ENCODE data around the gene SLC30A2.

The SLC30A2 gene

GRCh38 chr1:25993197-25993951 lies 52.5 kb downstream of the SLC30A2 start:
- FAIRE-seq, result no peak

- no peak for FAIRE-seq
These were observed 53.2 kb downstream of the SLC30A2 start for GRCh38 chr1:25992689-25993171.

- FAIRE-seq, result no peak
These were observed 53.8 kb downstream of the SLC30A2 start for GRCh38 chr1:25991937-25992688.

DNA sequence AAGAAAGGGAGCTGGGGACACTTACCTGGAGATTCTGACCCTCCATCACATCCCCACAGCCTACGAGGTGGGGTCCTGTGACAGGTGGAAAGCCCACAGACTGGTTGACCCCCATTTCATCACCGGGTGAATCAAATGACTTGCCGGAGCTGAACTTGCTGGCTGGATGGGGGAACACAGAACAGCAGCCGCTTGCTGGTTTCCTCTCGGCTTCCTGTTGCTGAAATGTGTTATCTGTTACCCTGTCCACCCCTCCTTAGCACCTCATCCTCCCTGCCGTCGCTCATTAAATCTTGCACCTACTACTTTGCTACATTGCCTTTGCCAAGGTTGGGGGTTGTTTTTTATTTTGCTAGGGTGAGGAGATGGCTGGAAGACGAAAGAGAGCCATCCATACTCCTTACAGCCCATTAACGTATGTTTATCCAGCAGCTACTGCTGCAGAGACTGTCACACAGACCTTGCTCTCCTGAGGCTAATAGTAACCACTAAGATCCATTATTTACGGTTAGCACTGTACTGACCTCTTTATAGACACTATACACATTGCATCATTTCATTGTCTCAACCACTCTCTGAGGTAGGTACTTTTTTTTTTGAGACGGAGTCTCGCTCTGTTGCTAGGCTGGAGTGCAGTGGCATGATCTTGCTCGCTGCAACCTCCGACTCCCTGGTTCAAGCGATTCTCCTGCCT lies 55.1 kb downstream of the SLC30A2 start:
- no peak for FAIRE-seq

DNA sequence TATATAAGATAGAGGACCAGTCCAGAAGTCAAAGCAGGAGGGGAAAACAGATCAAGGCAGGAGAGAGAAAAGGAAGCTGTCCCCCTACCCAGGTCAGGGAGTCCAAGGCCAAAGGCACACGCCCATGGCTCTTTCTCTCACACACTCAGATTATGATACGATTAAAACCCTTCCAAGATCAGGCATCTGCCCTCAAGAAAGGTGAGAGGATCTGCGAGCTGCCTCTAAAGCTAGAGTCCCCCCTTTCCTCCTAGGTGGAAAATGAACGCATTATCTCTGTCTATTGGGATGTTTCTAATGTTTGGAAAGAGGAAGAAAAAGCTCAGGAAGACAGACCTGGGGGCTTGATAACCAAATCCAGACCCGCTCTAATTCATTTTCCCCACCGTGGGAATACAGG lies 55.7 kb downstream of the SLC30A2 start:
- no peak for FAIRE-seq

DNA sequence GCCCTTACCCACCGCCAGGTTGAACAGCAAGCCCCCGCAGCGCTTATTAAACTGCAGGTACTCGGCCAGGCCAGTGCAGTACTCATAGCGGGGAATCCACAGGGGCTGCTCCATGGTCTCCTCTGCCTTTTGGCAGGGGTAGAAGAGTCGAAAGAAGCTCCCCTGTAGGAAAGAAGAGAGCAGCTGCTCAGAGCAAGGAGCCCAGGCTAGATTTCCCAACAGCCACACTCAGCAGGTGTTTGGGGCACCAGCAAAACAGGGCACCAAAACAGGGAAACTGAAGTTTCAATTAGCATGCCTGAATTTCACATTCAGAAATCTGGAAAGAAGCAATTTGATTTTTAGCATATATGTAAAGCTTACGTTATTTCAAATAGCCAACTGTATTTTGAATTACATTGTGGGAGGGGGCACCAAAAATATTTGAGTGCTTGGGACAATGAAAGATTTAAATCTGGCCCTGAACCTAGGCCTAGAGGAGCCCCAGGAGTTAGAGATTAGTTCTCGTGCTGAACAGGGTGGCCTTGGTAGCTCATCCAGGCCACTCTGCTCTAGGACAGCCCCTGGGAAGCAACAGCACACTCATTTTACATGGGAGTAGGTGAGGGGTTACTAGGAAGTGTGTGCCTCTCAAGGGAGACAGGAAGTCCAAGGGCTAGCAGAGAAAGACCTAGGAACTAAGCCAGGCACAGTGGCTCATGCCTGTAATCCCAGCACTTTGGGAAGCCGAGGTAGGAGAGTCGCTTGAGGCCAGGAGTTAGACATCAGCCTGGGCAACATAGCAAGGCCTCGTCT lies 56.3 kb downstream of the SLC30A2 start:
- no peak for FAIRE-seq

DNA sequence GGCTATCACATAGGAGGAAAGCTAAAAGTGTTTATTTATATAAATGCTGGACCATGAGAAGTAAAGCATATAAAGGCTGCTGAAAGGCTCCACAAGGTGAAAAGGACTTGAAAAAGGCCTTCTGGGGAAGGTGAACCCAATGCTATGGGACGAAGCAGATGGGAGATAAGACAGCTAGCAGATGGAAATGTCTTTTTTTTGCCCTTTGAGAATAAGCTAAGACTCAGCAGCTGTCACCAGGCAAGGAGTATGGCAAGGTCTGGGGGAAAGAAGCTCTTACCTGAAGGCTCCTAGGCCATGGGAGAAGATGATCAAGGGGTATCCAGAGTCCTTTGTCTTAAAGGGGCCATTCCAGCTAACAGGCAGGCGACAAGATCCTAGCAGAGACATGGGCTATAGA lies 58.0 kb downstream of the SLC30A2 start:
- FAIRE-seq, result no peak
